ENCODE results near the gene FBXW7.

FBXW7 gene

DNA sequence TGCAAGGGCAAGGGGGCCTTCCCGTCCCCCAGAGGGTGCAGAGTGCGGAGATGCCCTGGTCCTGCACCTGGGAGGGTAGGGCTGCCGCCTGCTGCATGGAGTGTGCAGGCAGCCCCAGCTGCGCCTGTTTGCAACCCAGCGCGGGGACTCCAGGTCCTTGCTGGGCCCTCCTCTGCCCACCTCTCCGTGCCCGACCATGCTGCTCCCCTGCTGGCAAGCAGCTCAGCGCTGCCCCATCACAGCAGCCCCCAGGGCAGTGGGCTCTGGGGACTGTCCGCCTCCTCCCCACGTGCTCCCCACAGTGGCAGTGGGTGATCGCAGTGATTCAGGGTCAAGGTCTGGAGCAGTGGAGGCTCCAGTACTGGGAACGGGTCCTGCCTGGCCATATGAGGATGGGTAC is 5.0 kb upstream of the FBXW7 start:
- DNase-seq, result no peak

DNA sequence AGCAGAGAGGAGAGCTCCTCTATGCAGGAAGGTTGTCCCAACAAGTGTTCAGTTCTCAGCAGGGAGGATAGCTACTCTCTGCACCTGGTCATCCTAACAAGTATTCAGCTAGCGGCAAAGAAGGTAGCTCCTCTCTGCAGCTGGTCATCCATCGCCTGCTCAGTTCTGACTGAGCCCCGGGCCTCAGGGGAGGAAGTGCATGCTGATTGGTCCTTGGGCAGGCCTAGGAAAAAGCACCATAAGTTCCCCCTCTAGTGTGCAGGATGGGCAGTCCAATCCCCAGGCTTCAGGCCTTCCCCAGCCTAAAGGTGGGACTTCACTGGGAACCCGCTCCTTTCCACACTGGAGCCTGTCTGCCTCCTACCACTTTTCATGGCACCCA is 4.4 kb upstream of the FBXW7 start:
- DNase-seq, result no peak

DNA sequence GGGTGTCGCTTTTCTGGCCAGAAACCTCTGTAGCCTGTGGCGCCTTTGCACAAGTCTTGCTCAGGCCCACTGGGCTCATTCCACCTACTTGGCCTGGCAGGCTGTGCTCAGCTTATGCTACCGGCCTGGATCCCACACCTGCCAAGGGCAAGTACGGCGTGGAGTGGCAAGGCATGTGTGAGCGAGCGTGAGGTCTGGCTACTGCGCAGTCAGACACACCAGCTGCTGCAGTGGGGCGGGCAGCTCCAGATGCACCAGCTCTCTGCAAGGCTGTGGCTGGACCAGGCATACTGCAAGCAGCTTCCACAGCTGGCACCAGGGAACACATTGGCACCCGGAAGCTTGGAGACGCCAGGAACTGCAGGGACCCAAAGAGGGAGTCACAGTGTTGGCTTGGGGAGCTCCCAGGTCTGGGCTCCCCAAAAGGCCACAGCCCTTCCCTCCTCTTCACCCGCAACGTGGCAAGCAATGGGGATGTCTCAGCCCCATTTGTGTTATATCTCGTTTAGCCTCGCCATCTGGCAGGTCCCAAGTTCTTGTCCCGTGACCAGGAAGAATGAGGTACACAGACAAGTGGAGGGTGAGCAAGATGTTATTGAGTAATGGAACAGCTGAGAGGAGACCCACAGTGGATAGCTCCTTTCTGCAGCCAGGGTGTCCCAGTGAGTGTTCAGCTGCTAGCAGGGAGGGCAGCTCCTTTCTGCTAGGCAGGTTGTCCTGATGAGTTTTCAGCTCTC is 3.8 kb upstream of the FBXW7 start:
- DNase-seq, result no peak

DNA sequence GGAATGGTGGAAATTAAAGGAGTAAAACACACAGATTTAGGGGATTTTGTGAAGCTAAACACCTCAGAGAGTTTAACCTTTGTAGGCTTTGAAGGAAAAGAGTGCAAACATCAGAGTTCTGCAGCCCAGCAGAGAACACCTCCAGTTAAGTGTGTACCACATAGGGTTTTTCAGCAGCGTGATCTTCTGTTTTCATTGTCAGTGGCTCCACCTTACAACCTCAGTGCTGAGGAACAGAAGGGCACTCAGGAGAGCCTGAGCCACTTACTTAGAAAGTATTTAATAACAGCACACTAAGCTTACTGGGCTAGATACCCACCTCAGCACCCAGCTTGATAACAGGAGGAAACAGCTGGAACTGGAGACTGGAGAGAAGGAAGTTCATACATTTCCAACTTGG is 2.0 kb upstream of the FBXW7 start:
- no peak for DNase-seq

DNA sequence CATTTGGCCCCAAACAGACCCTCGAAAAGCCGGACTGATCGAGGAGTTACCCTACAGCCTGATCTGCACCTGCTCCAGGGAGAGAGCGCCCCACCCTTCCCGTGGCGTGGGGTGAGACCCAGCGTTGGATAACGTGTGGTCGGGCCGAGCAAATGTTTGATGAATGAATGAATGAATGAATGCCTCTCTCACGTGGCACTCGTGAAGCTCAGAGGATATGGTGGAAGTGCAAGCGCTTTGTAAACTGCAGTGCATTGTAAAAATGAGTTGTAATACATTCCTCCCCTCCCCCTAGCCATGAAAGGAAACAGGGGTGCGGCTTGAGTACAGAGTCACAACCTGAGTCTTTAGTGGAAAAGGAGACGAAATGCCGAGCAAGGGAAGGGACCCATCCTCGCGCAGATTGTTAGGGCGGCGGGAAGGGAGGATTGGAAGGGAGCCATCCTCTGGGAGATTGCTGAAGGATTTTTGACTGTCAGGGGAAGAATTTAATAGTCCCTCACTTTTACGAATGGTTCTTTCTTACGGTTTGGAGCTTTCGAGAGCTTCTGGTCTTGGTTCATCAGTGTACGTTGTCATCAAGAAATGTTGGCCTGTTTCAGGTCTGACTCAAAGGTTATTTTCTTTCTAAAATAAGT is 772 bp upstream of the FBXW7 start:
- DNase-seq, result no peak

DNA sequence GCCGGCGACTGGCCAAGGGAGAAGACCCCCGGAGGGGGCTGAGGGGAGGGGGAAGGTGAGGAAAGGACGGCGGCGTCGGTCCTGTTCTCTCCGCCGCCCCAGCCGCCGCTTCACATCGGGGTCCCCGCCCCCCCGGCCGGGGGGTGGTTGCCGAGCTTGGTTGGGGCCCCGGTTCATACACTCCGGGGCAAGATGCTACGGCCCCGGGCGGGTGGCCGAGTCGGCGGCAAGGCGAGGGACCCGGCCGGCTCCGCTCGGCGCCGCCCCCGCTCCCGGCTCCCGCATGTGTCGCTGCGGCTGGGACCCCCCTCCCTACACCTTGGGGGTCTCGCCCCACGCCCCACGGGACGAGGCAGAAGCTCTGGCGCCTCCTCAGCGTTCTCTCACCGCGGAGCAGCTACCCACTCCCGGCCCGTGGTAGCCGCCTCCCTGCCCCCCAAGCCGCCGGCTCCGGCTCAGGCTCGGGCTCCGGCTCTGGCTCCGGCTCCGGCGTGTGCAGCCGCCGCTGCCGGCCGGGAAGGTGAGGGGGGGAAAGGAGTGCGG is 461 bp downstream of the FBXW7 start:
- DNase-seq, result no peak

DNA sequence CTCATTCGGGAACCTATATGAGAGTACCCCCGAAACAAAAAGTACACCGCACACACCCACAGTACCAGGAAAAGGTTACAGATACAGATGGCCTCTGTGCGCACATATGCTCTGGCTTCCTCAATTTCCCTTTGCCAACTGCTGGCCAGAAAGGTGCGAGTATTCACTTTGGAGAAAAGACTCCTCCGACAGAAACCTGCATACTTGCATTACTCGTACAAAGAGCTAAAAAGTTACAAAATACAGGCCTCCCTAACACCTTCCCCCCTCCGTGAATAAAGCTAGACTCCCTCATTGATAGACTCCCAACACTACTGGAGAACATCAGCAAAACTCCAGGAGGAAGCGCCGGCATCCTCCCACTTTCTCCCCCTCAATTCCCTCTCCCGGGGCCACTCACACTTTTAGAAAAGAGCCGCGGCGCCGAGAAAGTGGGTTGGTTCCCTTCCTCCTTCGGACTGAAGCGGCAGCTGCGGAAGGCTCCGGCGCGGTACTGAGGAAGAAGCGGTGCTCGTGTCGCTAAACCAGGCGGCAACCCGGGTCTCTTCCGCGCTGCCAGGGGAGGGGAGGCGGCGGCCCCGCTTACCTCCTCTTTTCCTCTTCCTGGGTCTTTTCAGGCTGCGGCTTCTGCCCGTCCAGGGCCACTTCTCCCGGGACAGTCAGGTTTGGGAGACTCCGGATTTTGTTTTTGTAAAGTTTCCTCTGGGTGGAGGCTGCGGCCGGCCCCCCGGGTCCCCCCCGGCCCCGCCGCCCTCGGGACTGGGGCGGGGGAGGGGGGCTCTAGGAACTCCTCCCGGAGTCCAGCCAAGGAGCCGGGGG is 1.1 kb downstream of the FBXW7 start:
- DNase-seq, result no peak

DNA sequence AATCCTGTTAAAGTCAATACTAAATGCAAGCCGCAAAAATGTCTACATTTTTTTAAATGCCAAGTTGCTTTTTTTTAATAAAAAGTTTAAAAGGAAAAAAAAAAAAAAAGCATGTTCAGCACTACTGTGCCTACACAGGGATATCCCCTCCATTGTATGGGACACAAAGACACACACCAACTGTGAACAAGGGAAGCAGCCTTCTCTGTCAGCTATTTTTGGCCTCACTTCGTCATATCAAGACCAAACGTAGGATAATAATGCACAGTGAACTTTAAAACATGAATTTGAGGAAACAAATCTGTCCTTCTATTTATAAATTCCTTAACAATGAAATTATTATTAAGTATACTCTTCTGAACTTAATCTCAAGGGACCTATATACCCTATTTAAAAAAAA is 4.4 kb downstream of the FBXW7 start:
- DNase-seq, result no peak

DNA sequence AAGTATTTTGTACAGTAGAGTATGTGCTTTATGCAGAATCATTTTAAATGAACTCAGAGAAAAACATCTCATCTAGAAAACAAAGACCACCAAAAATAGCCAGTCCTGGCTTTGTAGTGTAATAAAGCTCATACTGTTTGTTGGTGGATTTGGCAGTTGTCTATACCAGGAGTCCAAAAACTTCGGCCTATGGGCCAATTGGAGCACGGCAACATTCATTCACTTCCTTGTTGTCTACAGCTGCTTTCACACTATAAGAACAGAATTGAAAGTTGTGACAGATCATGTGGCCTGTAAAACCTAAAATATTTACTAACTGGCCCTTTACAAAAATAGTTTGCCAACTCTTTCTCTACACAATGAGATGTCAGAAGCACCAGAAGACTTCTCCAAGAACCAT is 5.3 kb downstream of the FBXW7 start:
- DNase-seq, result no peak

DNA sequence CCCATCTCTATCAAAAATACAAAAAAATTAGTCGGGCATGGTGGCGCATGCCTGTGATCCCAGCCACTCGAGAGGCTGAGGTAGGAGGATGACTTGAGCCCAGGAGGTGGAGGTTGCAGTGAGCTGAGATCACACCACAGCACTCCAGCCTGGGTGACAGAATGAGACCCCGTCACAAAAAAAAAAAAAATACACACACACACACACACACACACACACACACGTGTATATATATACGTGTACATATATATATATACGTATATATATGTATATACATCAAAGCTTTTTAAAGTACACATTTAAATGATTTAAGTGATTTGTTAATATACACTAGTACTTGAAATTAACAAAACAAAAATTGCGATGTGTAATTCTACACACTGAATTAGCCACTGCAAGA is 6.0 kb downstream of the FBXW7 start:
- no peak for DNase-seq

DNA sequence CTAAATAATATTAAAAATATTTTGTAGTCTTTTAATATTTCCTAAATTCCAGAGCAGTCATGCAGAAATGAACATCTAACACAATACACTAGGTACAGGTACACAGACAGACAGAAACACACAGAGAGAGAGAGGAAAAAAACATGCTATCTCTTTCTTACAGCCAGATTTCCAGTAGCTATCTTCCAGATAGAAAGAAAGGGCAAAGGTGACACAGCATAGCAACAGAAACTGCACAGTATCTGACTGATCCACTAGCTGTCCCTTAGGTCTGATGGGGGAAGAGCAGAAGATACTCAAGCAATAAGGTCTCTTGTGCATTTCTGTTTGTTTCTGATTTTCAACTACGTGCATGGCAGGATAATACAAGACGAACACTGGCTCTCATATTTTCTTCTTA is 7.8 kb downstream of the FBXW7 start:
- no peak for DNase-seq

DNA sequence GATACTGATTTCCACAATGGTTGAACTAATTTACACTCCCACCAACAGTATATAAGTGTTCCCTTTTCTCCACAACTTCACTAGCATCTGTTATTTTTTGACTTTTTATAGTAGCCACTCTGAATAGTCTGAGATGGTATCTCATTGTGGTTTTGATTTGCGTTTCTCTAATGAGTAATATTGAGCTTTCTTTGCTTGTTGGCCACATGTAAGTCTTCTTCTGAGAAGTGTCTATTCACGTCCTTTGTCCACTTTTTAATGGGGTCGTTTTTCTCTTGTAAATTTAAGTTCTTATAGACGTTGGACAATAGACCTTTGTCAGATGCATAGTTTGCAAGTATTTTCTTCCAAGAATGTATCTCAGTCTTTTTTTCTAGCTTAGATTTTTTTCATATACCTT is 10.0 kb downstream of the FBXW7 start:
- DNase-seq, result no peak

DNA sequence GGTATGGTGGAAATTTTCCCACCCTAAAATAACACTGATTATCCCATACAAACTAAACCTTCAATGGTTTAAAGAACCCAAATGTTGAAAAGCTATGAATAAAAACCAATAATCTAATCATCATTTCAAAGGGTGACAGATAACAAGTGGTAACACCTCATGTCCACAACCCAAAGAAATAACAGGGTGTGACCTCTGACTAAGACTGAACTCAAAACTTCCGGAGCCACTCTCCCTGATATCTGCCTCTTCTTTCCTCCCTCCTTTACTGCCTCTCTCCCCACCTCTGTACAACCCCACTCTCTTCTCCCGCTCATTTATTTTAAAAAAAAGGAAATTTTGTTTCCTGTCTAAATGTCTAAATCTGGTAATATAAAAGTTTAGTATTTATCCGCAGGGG is 11.5 kb downstream of the FBXW7 start:
- no peak for DNase-seq

DNA sequence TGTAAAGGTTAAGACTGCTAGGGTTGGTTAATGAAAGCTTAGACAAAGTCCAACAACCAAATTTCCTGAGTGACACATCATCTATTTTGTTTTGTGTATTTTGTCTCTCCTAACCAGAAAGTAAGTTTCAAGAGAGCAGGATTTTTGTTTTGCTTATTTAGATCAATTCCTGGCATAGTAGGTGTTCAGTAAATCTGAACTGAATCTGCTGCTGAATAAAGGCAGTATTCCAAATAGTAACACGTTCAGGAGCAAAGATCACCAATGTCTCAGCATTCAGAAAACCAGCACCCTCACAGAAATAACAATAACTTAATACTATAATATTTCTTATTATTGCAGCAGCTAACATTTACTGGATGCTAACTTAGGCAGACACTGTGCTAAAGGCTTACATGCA is 12.2 kb downstream of the FBXW7 start:
- DNase-seq, result no peak

DNA sequence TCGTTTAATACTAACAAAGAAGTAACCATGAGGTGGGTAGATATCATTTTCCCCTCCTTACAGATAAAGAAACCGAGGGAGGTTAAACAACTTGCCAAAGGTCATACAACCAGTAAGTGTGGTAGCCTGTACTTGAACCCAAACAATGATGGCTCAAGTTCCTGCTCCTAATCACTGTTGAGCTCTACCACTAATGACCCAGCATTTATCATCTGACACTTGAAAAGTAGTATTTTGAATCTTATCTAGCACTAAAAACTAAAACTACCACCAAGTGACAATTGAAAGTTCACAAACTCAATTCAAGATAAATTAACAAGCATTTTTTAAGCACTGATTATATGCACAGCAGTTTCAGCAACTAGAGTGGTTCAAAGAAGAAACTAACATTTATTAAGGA is 13.1 kb downstream of the FBXW7 start:
- DNase-seq, result no peak

DNA sequence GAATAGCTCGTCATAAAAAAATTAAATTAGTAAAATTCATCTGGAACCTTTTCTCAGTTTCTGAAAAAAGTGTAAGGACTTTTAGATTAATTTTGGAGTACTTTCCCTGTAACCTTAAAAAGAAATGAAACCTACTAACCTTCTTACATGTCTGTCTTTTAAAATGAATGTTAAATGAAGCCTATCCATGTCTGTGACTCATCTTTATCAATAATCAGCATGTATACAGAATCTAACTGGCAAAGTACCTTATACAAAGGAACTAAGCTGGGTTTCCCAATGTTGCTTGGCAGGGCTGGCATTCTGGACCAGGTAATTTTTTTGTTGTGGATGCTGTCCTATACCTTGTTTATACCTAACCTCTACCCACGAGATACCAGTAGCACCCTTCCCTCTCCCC is 13.6 kb downstream of the FBXW7 start:
- no peak for DNase-seq

DNA sequence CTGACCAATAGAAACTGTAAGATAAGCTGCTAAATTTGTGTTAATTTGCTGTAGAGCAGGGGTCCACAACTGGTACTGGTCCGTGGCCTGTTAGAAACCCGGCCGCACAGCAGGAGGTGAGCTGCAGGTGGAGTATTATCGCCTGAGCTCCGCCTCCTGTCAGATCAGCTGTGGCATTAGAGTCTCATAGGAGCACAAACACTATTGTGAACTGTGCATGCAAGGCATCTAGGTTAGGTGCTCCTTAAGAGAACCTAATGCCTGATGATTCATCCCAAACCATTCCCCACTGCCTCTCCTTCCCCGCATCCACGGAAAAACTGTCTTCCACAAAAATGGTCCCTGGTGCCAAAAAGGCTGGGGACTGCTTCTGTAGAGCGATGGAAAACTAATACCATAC is 19.7 kb downstream of the FBXW7 start:
- no peak for DNase-seq

DNA sequence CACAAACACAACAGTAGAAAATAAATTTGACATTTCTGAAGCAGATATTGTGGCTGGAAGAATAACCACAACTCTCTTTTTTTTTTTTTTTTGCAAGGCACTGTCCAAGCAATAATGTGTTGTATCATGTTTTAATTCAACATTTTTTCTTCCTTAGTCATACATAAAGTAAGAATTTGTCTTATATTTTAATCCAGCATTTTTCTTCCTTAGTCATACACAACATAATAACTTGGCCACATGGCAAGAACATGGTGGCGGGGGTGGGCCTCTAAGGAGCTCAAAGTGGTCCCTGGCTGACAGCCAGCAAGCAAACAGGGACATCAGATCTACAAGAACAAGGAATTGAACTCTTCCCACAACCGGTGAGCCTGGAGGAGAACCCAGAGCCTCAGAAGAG is 20.2 kb downstream of the FBXW7 start:
- no peak for DNase-seq

DNA sequence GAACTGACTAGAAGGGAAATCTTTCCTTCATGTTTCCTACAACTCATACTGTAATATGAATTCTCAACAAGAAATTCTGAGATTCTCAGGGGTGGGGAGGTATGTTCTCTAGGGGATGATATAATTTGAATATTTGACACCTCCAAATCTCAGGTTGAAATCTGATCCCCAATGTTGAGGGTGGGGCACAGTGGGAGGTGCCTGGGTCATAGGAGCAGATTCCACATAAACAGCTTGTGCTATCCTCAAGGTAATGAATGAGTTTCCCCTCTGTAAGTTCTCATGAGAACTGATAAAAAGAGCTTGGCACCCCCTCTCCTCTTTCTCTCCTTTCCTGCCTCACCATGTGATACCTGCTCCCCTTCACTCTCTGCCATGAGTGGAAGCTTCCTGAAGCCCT is 21.5 kb downstream of the FBXW7 start:
- no peak for DNase-seq

DNA sequence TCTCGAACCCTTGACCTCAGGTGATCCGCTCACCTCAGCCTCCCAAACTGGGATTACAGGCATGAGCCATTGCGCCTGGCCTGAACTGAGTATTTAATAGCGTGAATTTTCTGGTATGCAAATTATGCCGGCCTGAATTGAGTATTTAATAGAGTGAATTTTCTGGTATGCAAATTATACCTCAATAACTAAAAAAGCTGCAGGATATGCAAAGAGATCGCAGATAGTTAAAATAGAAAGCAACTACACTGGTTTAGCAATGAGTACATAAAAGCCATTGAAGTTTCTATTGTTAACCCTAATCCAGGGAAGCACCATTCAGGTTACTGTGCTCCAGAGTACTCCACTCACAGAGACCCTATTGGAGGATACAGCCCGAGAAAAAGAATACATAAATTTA is 22.8 kb downstream of the FBXW7 start:
- no peak for DNase-seq

DNA sequence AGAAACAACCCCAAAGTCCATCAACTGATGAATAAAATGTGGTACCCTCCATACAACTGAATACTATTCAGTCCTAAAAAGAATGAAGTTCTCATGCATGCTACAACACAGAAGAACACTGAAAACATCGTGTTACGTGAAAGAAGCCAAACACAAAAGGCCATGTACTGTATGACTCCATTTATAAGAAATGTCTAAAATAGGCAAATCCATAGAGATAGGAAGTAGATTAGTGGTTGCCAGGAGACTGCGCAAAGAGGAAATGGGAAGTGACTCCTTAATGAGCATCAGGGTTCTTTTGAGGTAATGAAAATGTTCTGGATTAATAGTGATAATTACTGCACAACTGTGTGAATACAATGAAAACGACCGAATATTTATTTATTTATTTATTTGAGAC is 23.4 kb downstream of the FBXW7 start:
- DNase-seq, result peak; percentile 1

DNA sequence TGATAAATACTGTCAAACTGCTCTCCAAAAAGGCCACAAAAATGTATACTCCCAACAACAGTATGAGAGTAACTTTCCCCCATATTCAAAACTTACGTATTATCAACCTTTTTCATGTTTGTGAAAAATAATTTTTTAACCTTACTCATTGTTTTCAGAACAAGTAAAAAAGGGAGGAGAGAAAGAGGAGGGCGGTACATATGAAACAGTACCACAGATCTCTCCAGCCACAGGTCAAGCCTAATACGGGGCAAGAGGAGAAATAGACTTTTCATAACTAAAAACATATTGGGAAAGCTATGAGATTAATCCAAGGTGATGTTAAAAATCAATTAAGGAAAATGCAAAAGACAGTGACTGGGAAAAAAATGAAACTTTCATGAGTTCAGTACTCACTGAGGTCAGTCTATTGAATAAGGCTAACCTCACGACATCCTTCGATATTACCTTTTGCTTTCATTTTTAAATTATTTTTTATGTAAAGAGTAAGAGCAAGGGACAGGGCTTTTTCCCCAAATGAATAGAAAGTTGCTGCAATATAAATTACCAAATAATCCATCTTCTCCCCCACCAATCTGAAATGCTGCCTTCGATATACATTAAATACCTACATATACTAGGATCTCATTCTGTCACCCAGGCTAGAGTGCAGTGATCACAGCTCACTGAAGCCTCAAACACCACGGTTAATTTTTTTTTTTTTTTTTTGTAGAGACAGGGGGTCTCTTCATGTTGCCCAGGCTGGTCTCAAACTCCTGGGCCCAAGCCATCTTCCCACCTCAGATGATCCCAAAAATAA is 25.3 kb downstream of the FBXW7 start:
- DNase-seq, result no peak

DNA sequence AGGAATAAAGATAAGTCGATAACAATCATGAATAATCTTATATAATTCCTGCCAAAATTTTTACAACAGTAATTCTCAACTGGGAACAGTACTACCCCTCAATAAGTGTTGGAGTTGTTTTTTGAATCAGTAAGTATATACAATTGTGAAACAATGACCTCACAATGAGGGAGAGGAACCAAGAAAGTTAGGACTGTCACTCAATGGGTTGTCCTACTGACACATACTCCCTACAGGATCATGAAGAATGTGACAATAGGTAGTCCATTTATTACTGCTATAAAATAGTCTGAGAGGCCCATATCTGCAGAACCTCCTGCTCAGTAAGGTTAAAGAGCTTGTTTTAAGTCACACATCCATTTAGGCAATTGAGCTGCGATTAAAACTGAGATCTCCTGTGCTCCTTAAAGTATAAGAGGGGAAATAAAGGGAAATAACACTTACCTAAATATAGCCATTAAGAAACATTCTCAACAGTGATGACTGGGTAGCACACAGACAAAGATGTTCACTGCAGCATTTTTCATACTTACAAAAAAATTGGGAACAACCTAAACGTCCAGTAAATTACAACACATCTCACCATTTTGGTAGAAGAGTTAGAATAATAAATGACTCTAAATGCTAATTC is 26.2 kb downstream of the FBXW7 start:
- no peak for DNase-seq
